Measurements from ENCODE around the gene RAPGEF4. TPM values are rescaled to one million over a fixed set of nuclear protein-coding genes. Genes with fewer than 3 reads are reported as not detected.

RAPGEF4 gene
- total and polyA plus RNA-seq, 2 of the 13 experiments (the other 11 are each of a cell fraction or from before 2014, with no cell fraction given): 0.78 to 0.91 TPM

DNA sequence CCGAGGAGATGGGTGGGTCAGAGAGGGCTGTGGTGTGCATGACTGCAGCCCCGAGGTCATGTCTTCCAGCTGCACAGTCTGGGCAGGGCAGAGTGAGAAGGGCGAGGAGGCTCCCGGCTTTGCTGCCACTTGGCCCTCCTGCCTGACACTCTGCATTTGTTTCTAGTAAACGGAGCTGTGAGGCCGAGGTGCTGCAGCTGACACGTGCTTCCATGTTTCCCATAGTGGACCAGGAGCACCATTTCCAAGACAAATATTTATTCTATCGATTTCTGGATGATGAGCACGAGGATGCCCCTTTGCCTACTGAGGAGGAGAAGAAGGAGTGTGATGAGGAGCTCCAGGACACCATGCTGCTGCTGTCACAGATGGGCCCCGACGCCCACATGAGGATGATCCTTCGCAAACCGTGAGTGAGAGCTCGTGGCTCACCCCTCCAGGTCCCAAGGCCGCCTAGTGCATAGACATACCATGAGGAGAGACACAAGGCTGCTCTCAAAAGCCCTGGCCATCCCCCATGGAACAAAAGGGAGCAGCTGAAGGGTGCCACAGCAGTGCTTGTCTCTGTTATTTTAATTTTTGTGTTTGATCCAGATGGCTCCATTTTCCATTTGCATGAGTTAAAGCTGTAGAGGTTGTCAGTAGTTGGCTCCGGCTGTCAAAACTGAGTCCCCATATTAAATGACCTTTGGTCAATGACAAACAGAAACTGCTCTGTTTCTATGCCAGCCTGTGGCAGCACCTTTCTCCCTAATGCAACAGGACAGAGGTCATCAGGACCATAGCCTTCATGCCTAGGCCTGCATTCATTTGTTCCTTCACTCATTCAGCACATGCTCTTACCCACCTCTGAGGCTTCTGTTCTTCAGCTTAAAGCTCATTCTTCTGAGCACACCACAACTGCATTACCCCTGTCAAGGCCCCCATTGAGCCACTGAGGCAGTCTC is 231.7 kb downstream of the RAPGEF4 start (continued):
- TF ChIP-seq, protein P1, sequence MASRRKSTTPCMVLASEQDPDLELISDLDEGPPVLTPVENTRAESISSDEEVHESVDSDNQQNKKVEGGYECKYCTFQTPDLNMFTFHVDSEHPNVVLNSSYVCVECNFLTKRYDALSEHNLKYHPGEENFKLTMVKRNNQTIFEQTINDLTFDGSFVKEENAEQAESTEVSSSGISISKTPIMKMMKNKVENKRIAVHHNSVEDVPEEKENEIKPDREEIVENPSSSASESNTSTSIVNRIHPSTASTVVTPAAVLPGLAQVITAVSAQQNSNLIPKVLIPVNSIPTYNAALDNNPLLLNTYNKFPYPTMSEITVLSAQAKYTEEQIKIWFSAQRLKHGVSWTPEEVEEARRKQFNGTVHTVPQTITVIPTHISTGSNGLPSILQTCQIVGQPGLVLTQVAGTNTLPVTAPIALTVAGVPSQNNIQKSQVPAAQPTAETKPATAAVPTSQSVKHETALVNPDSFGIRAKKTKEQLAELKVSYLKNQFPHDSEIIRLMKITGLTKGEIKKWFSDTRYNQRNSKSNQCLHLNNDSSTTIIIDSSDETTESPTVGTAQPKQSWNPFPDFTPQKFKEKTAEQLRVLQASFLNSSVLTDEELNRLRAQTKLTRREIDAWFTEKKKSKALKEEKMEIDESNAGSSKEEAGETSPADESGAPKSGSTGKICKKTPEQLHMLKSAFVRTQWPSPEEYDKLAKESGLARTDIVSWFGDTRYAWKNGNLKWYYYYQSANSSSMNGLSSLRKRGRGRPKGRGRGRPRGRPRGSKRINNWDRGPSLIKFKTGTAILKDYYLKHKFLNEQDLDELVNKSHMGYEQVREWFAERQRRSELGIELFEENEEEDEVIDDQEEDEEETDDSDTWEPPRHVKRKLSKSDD (CRISPR knock-in tag; IDR thresholded peaks at IDR 0.05; ENCODE audit: low read depth): no peak
- TF ChIP-seq HES4 (CRISPR knock-in tag; IDR thresholded peaks at IDR 0.05; ENCODE audit: borderline replicate concordance) (0 out of 2 replicates have a peak, but pooled peaks have one; percentile 55), NBN (conservative IDR thresholded peaks at IDR 0.05) (no peak), ASH2L (IDR thresholded peaks at IDR 0.05; ENCODE audit: insufficient read length, low read depth, low read length) (peak; percentile 37), ZNF660 (CRISPR knock-in tag; IDR thresholded peaks at IDR 0.05; ENCODE audit: borderline replicate concordance, low read depth) (no peak), ZSCAN9 (CRISPR knock-in tag; IDR thresholded peaks at IDR 0.05; ENCODE audit: borderline replicate concordance) (no peak; the same call in 1 of the 2 replicates), ZNF326 (CRISPR knock-in tag; IDR thresholded peaks at IDR 0.05; ENCODE audit: borderline replicate concordance) (no peak), CREM (IDR thresholded peaks at IDR 0.05) (no peak), CREM (CRISPR knock-in tag; IDR thresholded peaks at IDR 0.05) (no peak), IRX3 (CRISPR knock-in tag; IDR thresholded peaks at IDR 0.05; ENCODE audit: borderline replicate concordance, low read depth) (no peak), ZNF354B (CRISPR knock-in tag; IDR thresholded peaks at IDR 0.05) (no peak), ZNF891 (CRISPR knock-in tag; IDR thresholded peaks at IDR 0.05) (peak; percentile 86), ZNF317 (CRISPR knock-in tag; IDR thresholded peaks at IDR 0.05) (no peak), ZNF530 (CRISPR knock-in tag; IDR thresholded peaks at IDR 0.05; ENCODE audit: low read depth) (no peak), KLF16 (CRISPR knock-in tag; IDR thresholded peaks at IDR 0.05) (no peak), ZNF543 (CRISPR knock-in tag; IDR thresholded peaks at IDR 0.05) (no peak), ZIK1 (CRISPR knock-in tag; IDR thresholded peaks at IDR 0.05; ENCODE audit: borderline replicate concordance, low read depth) (no peak), GZF1 (CRISPR knock-in tag; IDR thresholded peaks at IDR 0.05) (no peak), MBD4 (IDR thresholded peaks at IDR 0.05; ENCODE audit: borderline replicate concordance, low read length) (no peak), ZNF773 (CRISPR knock-in tag; IDR thresholded peaks at IDR 0.05; ENCODE audit: borderline replicate concordance) (no peak)
- TF ChIP-seq, protein P2, sequence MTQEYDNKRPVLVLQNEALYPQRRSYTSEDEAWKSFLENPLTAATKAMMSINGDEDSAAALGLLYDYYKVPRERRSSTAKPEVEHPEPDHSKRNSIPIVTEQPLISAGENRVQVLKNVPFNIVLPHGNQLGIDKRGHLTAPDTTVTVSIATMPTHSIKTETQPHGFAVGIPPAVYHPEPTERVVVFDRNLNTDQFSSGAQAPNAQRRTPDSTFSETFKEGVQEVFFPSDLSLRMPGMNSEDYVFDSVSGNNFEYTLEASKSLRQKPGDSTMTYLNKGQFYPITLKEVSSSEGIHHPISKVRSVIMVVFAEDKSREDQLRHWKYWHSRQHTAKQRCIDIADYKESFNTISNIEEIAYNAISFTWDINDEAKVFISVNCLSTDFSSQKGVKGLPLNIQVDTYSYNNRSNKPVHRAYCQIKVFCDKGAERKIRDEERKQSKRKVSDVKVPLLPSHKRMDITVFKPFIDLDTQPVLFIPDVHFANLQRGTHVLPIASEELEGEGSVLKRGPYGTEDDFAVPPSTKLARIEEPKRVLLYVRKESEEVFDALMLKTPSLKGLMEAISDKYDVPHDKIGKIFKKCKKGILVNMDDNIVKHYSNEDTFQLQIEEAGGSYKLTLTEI (CRISPR knock-in tag; conservative IDR thresholded peaks at IDR 0.05): no peak
- TF ChIP-seq, protein P3, sequence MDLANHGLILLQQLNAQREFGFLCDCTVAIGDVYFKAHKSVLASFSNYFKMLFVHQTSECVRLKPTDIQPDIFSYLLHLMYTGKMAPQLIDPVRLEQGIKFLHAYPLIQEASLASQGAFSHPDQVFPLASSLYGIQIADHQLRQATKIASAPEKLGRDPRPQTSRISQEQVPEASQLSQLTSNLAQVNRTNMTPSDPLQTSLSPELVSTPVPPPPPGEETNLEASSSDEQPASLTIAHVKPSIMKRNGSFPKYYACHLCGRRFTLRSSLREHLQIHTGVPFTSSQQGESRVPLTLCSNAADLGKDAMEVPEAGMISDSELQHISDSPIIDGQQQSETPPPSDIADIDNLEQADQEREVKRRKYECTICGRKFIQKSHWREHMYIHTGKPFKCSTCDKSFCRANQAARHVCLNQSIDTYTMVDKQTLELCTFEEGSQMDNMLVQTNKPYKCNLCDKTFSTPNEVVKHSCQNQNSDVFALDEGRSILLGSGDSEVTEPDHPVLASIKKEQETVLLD (CRISPR knock-in tag; IDR thresholded peaks at IDR 0.05; ENCODE audit: low read depth): no peak
- TF ChIP-seq, protein P4, sequence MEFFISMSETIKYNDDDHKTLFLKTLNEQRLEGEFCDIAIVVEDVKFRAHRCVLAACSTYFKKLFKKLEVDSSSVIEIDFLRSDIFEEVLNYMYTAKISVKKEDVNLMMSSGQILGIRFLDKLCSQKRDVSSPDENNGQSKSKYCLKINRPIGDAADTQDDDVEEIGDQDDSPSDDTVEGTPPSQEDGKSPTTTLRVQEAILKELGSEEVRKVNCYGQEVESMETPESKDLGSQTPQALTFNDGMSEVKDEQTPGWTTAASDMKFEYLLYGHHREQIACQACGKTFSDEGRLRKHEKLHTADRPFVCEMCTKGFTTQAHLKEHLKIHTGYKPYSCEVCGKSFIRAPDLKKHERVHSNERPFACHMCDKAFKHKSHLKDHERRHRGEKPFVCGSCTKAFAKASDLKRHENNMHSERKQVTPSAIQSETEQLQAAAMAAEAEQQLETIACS (CRISPR knock-in tag; IDR thresholded peaks at IDR 0.05): no peak

All from HepG2 (cell line).